ENCODE measurements around the gene GMPPB.

GMPPB gene

GRCh38 chr3:49769286-49769915 lies 45.6 kb upstream of the GMPPB start:
- Histone ChIP-seq H3K27ac (ENCODE audit: low read length) (no peak overlapping the region), H2AFZ (ENCODE audit: low read depth, low read length) (no peak overlapping the region), H3K4me1 (ENCODE audit: low read length) (no peaks in the 10 kb centered on the region), H3K27me3 (ENCODE audit: low read depth, low read length) (no peaks in the 10 kb centered on the region), H3K4me3 (ENCODE audit: low read length) (no peak overlapping the region), H3K9ac (ENCODE audit: low read length) (no peak overlapping the region), H3K36me3 (replicated peaks; ENCODE audit: low read depth, low read length) (peaks cover 9% of the 10 kb centered on the region), H4K20me1 (ENCODE audit: insufficient read depth, low read length) (peaks cover 23% of the 10 kb centered on the region), H3K9me3 (ENCODE audit: insufficient read depth, low read length) (no peaks in the 10 kb centered on the region), H3K79me2 (ENCODE audit: low read length) (peaks cover 83% of the 10 kb centered on the region), H3K4me2 (ENCODE audit: low read length) (no peak overlapping the region)
- TF ChIP-seq EZH2phosphoT487 (IDR thresholded peaks at IDR 0.05; ENCODE audit: low read depth), result no peak
- TF ChIP-seq, protein P1, sequence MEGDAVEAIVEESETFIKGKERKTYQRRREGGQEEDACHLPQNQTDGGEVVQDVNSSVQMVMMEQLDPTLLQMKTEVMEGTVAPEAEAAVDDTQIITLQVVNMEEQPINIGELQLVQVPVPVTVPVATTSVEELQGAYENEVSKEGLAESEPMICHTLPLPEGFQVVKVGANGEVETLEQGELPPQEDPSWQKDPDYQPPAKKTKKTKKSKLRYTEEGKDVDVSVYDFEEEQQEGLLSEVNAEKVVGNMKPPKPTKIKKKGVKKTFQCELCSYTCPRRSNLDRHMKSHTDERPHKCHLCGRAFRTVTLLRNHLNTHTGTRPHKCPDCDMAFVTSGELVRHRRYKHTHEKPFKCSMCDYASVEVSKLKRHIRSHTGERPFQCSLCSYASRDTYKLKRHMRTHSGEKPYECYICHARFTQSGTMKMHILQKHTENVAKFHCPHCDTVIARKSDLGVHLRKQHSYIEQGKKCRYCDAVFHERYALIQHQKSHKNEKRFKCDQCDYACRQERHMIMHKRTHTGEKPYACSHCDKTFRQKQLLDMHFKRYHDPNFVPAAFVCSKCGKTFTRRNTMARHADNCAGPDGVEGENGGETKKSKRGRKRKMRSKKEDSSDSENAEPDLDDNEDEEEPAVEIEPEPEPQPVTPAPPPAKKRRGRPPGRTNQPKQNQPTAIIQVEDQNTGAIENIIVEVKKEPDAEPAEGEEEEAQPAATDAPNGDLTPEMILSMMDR (IDR thresholded peaks at IDR 0.05; ENCODE audit: low read depth, low read length), result no peak

DNA sequence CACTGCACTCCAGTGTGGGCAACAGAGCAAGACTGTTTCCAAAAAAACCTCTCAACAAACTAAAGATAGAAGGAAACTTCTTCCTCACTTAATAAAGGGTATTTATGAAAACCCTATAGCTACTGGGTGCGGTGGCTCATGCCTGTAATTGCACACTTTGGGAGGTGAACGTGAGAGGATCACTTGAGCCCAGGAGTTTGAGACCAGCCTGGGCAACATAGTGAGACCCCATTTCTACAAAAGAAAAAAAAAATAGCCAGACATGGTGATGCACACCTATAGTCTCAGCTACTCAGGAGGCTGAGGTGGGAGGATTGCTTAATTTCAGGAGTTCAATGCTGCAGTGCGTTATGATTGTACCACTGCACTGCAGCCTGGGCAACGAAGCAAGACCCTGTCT lies 40.2 kb upstream of the GMPPB start:
- Histone ChIP-seq H3K27me3 (ENCODE audit: low read depth, low read length) (no peaks in the 10 kb centered on the region), H2AFZ (ENCODE audit: low read depth, low read length) (no peak overlapping the region), H3K36me3 (replicated peaks; ENCODE audit: low read depth, low read length) (peaks cover 4% of the 10 kb centered on the region), H4K20me1 (ENCODE audit: insufficient read depth, low read length) (peaks cover 17% of the 10 kb centered on the region; the same call in 1 of the 2 replicates), H3K9ac (ENCODE audit: low read length) (no peak overlapping the region), H3K4me1 (ENCODE audit: low read length) (no peaks in the 10 kb centered on the region), H3K4me2 (ENCODE audit: low read length) (no peak overlapping the region), H3K27ac (ENCODE audit: low read length) (no peak overlapping the region), H3K9me3 (ENCODE audit: insufficient read depth, low read length) (no peaks in the 10 kb centered on the region), H3K4me3 (ENCODE audit: low read length) (no peak overlapping the region), H3K79me2 (ENCODE audit: low read length) (peaks cover 67% of the 10 kb centered on the region)
- TF ChIP-seq EZH2phosphoT487 (IDR thresholded peaks at IDR 0.05; ENCODE audit: low read depth), result no peak
- TF ChIP-seq, protein P1 (IDR thresholded peaks at IDR 0.05; ENCODE audit: low read depth, low read length), result no peak

GRCh38 chr3:49761661-49762060 lies 37.9 kb upstream of the GMPPB start:
- H3K79me2 ChIP-seq (ENCODE audit: low read length), result peaks cover 58% of the 10 kb centered on the region
- no peaks in the 10 kb centered on the region for H3K4me1 ChIP-seq (ENCODE audit: low read length)
- H3K4me3 ChIP-seq (ENCODE audit: low read length), result no peak overlapping the region
- H4K20me1 ChIP-seq (ENCODE audit: insufficient read depth, low read length), result peaks cover 24% of the 10 kb centered on the region
- H3K36me3 ChIP-seq (replicated peaks; ENCODE audit: low read depth, low read length), result peaks cover 4% of the 10 kb centered on the region
- TF ChIP-seq, protein P1 (IDR thresholded peaks at IDR 0.05; ENCODE audit: low read depth, low read length), result no peak
- TF ChIP-seq EZH2phosphoT487 (IDR thresholded peaks at IDR 0.05; ENCODE audit: low read depth), result no peak
- H3K27ac ChIP-seq (ENCODE audit: low read length), result no peak overlapping the region
- no peaks in the 10 kb centered on the region for H3K27me3 ChIP-seq (ENCODE audit: low read depth, low read length)
- H3K9me3 ChIP-seq (ENCODE audit: insufficient read depth, low read length), result no peaks in the 10 kb centered on the region
- no peak overlapping the region for H3K9ac ChIP-seq (ENCODE audit: low read length)
- H3K4me2 ChIP-seq (ENCODE audit: low read length), result no peak overlapping the region
- no peak overlapping the region for H2AFZ ChIP-seq (ENCODE audit: low read depth, low read length)

DNA sequence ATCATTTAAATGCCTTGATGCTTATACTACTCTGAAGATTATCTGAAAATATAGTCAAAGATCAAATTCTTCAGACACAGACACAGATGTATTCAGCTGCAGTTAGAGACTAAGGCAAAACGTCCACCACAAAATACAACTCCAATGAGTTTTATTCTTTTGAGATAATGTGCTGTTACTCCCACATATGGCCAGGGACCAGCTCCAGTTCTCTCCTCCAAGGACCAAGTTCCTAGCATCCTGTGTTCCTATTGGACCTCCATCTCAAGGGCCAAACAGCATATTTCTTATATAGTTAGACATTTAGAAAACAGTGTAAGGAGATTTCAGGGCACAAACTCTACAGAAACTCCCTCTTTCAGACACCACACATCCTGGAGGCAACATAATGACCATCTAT lies 35.5 kb upstream of the GMPPB start:
- Histone ChIP-seq H3K27ac (ENCODE audit: low read length) (no peak overlapping the region), H3K4me1 (ENCODE audit: low read length) (no peaks in the 10 kb centered on the region), H4K20me1 (ENCODE audit: insufficient read depth, low read length) (peaks cover 22% of the 10 kb centered on the region), H3K36me3 (replicated peaks; ENCODE audit: low read depth, low read length) (no peaks in the 10 kb centered on the region), H3K4me2 (ENCODE audit: low read length) (no peak overlapping the region), H3K27me3 (ENCODE audit: low read depth, low read length) (no peaks in the 10 kb centered on the region), H2AFZ (ENCODE audit: low read depth, low read length) (no peak overlapping the region), H3K9ac (ENCODE audit: low read length) (no peak overlapping the region), H3K9me3 (ENCODE audit: insufficient read depth, low read length) (no peaks in the 10 kb centered on the region), H3K79me2 (ENCODE audit: low read length) (peaks cover 56% of the 10 kb centered on the region), H3K4me3 (ENCODE audit: low read length) (no peak overlapping the region)
- TF ChIP-seq, protein P1 (IDR thresholded peaks at IDR 0.05; ENCODE audit: low read depth, low read length), result no peak
- TF ChIP-seq EZH2phosphoT487 (IDR thresholded peaks at IDR 0.05; ENCODE audit: low read depth), result no peak

Data from OCI-LY3 (cell line).